Islet precursor cell (in vitro differentiated cells): ENCODE data around the gene APLF.
"Not testable (repeated sequence)": the region's sequence is repeated elsewhere in the genome, so short reads cannot be mapped to it uniquely, and the experiment has no call there.

Experiments used
- DNase-seq: peaks from one replicate; pipeline ENCODE4 v3.0.0-alpha.2; 2018

Gene APLF

GRCh38 chr2:68478688-68479087 is 11.3 kb downstream of the APLF start:
- no peak for DNase-seq

DNA sequence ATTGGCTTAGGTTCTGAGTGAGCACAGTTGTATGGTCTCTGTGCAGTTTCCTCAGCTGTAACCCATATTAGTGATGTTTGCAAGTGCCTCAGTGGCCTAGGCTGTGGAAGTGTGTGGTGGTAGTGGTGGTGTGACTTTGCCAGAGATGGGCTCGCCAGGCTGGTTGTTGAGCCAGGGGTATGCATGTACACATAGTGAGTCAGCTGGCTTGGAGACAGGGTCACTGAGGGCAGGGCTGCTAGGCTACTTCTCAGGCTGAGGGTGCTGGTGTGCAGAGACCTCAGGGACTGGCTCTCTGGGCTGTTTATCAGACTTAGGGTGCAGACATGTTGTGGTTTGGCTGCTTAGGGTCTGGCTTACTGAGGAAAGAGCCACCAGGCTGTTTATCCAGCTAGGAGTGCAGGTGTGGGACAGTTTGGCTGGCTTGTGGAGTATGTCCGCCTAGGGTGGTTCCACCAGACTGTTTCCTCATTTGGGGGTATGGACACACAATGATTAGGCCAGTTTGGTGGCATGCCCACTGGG is 15.0 kb downstream of the APLF start:
- peak; percentile 52 for DNase-seq

GRCh38 chr2:68483011-68483410 is 15.6 kb downstream of the APLF start:
- DNase-seq: peak; percentile 86

DNA sequence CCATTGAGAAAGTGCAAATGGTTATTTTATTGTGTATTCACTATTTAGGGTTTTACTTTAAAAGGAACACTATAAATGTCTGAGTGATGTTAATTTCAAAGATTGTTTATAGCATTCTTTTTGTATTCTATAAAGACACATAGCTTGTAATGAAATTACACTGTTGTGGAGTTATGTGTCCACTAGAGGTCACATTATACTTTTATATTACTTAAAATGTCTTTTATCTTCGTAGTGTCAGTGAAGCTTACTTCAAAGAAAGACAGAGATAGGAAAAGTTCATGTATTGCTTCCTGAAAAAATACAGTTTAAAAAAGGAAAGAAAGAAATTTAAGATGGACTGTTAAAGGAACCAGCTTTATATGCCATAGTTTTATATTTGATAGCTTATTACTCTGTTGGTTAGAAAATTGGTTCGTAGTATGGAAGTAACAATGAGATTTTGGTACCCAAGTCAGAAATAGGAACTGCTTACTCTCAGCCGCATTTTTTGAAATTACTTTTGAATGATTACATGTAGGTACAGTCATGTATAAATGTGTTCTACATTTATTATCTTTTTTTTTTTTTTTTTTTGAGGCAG is 20.5 kb downstream of the APLF start:
- DNase-seq: no peak

DNA sequence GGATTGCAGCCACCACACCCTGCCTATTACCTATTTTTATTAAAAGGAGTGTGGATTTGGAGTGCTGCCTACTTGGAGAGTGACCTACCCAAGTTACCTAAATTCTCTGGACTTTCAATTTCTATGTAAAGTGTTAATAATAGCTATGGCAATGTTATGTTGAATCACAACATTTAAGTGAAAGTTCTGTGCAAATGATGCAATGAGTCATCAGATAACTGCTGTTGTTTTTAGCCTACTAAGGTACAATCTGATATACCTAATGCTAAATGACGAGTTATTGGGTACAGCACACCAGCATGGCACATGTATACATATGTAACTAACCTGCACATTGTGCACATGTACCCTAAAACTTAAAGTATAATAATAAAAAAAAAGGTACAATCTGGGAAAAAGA is 21.2 kb downstream of the APLF start:
- not testable (repeated sequence) for DNase-seq

DNA sequence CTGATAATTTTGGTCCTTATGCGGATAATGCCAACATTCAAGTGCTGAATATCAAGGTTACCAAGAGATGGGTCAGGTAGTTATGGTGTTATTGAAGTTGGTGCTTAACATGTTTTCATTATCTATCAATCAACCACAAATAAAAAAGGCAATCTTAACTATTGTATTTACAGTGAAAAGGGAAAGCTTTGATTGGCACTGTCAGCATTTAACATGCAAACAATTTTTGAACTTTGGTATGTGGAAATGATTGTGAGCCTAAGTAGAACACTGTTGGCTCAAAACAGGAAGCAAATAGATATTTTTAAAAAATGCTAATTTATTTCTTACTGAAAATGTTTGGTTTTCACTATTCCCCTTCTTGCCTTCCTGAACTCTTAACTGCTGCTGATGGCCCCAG is 21.9 kb downstream of the APLF start:
- DNase-seq: no peak

- DNase-seq: no peak
Measured at GRCh38 chr2:68491582-68491981, 24.2 kb downstream of the APLF start.

DNA sequence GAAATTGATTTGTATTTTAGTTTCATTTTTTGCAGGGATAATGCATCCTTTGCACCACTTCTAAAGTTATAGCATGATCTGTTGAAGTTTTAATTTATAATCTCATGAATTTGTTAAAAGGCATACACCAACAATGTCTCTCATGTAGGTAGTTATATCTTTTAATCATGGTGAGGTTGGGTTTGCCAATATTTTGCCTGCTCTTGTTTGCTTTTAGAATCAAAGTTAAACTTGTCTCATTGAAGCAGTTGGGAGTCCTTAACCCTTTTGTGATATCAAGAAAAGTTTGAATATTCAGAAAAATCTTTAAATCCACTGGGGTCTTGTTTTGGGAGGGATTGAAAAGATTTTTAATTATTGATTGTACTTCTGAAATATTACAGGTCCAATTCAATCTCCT is 31.7 kb downstream of the APLF start:
- no peak for DNase-seq

- no peak for DNase-seq
Measured at GRCh38 chr2:68500649-68501048, 33.3 kb downstream of the APLF start.

GRCh38 chr2:68501768-68502167 is 34.4 kb downstream of the APLF start:
- no peak for DNase-seq

DNA sequence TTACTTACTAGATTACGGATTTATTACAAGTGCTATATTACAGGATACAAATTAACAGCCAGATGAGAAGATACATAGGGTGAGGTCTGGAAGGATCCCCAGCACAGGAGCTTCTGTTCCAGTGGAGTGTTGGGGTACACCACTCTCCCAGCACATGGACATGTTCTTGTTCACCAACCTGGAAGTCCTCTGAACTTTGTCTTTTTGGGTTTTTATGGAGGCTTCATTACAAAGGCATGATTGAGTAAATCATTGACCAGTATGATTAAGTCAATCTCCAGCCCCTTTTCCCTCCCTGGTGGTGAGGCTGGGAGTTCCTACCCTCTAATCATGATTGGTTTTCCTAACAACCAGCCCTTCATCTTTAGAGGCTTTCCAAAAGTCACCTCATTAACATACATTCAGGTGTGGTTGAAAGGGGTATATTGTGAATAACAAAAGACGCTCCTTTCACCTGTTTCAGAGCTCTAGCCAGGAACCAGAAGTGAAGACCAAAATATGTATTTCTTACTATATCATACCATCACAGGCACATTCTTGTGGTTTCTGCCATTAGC is 38.3 kb downstream of the APLF start:
- no peak for DNase-seq

- no peak for DNase-seq
Measured at GRCh38 chr2:68506170-68506569, 38.8 kb downstream of the APLF start.

DNA sequence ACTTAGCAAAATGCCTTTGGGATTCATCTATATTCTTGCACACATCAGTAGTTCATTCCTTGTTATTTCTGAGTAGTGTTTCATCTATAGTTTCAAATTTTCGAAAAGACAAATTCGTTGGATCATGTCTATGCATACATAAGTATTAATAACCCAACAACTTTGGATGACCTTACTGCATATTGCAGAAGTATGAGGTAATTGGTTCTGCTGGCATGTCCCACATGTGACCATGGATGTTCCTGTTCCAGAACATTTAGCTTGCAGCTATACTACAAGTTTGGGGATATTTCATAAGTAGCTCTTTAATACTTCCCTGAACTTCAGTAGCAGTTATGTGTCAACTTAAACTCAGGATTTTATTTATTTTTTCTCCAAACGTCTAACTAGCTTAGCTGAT is 44.9 kb downstream of the APLF start:
- DNase-seq: no peak

GRCh38 chr2:68512966-68513365 is 45.6 kb downstream of the APLF start:
- no peak for DNase-seq

DNA sequence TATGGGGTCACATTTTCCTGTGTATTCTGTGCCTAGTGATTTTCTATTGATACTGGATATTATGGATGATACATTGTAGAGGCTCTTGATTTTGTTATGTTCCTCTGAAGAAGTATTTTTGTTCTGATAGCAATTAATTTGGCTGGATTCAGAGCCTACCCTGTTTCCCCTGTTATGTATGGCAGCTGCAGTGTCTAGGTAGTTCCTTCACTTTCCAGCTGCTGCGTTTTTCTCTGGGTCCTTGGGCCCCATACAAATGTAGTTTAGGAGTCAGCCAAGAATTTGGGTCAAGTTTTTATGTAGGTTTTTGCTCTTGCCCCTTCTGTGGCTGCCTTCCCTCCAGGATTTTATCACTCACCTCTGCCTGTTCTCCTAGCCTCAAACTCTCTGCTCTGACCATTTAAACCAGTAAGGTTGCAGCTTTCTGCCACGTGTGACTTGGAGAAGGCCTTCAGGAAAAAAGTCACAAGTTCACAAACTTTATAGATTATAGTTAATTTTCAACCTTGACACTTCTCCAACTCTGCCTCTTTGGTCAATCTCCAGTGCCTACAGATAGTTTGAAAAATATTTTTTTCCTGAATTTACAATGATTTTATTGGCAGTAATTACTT is 47.0 kb downstream of the APLF start:
- no peak for DNase-seq

DNA sequence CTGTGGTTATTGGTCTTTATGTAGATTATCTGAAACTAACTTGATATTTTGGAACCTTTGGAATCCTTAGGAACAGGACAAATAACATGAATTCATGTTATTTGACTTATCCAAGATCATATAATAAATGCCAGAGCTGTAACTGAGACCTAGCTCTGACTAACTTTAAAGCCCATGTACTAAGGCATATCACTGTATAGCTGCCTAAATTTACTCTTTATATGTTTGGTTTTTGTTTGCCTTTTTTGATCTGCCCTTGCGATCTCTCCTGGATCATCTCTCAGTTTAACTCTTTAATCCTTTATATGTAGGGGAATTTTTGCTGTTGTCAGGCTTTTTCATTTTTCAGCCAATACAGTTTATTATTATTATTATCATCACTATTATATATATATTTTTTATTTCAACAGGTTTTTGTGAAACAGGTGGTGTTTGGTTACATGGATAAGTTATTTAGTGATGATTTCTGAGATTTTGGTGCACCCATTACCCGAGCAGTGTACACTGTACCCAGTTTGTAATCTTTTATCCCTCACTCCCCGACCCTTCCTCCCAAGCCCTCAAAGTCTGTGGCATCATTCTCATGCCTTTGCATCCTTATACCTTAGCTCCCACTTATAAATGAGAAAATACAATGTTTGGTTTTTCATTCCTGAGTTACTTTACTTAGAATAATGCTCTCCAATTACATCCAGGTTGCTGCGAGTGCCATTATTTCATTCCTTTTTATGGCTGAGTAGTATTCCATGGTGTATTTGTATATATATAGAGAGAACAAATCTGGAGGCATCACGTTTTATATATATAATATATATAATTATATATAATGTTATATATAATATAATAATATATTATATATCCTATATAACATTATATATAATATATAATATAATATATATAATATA is 48.9 kb downstream of the APLF start:
- no peak for DNase-seq

- DNase-seq: no peak
Measured at GRCh38 chr2:68519236-68519635, 51.9 kb downstream of the APLF start.

GRCh38 chr2:68521037-68521436 is 53.7 kb downstream of the APLF start:
- no peak for DNase-seq

GRCh38 chr2:68526943-68527342 is 59.6 kb downstream of the APLF start:
- not testable (repeated sequence) for DNase-seq

GRCh38 chr2:68527343-68528081 is 60.1 kb downstream of the APLF start:
- DNase-seq: not testable (repeated sequence)

DNA sequence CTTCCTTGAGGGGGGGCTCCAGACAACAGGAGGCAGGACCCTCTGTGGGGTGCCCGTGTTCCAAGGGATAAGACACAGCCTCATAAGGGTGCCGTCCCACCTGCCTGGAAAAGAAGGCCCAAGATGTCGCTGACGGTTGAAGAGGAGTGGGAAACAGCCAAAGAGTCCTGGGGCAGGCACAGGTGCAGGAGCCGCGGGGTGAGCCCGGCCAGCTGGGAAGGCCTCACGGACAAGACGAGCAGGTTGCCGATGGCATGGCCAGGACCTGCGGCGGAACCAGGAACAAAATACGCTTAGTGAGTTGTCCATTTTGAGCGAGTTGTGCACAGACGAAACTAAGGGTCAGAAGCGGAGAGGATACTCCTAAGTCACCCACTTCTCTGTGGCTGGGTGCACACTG is 61.8 kb downstream of the APLF start:
- not testable (repeated sequence) for DNase-seq

- DNase-seq: not testable (repeated sequence)
Measured at GRCh38 chr2:68529651-68530050, 62.3 kb downstream of the APLF start.

GRCh38 chr2:68536000-68536399 is 68.6 kb downstream of the APLF start:
- no peak for DNase-seq
